HTR-8/SVneo (cell line): ENCODE measurements around the gene SACM1L.

Experiments used
- DNase-seq: peaks from one replicate; pipeline ENCODE4 v3.0.0; 2011; ENCODE audit warnings: low spot score, mixed read lengths; ENCODE audit not compliant: insufficient read length
- FAIRE-seq: peaks from 2 replicates; lab custom pipeline; 2011; peaks lifted over from hg19 to GRCh38; lab: Jason Lieb, UNC

The SACM1L gene, protein sequence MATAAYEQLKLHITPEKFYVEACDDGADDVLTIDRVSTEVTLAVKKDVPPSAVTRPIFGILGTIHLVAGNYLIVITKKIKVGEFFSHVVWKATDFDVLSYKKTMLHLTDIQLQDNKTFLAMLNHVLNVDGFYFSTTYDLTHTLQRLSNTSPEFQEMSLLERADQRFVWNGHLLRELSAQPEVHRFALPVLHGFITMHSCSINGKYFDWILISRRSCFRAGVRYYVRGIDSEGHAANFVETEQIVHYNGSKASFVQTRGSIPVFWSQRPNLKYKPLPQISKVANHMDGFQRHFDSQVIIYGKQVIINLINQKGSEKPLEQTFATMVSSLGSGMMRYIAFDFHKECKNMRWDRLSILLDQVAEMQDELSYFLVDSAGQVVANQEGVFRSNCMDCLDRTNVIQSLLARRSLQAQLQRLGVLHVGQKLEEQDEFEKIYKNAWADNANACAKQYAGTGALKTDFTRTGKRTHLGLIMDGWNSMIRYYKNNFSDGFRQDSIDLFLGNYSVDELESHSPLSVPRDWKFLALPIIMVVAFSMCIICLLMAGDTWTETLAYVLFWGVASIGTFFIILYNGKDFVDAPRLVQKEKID

DNA sequence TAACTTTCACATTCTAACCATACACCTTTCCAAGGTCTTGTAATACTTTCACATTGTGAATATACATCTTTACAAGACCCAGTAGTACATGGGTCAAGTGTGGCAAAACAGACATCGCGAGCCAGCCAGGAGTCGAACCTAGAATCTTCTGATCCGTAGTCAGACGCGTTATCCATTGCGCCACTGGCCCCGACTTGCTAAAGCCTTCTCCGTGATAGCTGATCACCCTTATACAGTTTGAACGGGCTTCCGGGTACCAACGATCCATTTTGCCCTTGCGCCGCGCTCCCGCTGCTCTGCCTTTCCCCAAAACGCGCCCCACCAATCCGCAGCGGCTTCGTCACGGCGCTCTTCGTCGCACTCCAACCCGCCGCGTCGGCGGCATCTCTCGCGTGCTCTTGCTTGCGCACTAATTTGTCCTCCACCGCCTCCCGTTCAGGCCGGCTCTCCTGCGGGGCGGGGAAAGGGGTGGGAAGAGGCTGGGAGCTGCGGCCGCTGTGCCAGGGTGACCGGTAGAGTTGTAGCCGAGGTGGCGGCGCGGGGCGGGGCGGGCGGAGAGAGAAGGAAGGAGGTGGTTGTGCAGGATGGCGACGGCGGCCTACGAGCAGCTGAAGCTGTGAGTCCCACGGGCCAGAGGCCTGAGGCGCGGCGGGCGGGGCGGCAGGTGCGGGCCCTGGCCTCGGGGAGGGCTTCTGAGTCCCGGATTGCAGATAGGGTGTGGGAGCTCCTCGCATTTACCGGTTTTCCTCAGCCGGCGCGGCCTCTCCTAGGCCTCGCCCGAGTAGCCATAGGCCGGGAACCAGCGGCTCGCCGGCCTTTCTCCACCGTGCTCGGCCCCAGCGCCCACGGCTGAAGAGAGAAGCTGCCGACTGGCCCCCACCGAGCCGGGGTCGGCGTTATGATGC is at the start of gene SACM1L:
TSS of gene SACM1L (plus strand) at position 515 of the 905 bp plus-strand sequence. CDS start at position 585, 70 bp downstream.
- DNase-seq: peak; percentile 84
- FAIRE-seq: peak; percentile 94

DNA sequence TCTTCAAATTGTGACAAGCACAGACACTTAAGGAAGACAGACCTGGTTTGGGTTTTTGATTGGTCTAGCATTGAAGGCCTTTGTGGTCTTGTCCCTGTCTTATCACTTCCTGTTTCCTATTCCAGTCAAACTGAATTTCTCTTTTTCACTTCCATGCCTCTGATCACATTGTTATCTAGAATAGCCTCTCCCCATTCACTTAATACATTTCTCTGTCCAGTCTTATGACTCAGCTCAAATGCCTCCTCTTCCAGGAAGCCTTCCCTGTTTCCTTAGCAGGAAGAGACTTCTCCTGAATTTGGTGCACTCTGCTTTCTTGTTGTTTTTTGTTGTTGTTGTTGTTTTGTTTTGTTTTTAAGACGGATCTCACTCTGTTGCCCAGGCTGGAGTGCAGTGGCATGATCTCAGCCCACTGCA is 49.1 kb upstream of the SACM1L start:
- FAIRE-seq: no peak

DNA sequence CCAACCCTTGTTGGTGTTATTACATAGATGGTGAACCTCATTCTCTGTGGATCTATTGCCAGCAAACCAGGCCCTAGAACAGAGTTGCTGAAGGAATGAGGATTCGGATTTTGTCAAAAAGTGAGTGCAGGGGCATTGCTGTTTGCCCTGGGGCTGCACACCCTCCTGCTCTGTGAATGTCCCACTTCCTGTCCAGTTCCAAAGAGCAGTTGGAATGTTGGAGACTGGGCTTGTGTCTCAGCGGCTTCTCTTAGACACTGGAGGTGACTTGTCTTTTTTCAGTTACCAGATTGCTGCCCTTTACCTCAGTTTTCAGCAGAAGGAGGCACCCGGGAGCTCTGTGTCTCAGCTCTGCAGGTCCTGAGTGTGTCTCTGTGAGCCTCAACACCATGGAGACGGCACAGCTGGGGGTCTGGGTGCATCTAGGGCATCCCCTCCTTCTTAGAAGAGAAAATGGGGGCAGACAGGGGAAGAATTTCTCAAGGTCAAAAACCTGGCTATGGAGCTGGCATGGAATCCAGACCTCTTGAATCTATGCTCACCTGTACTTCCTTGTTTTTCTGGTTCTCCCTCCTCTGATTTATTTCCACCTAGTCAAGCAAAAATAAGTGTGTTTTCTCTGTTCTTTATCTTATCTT is 48.4 kb upstream of the SACM1L start:
- DNase-seq: no peak
- no peak for FAIRE-seq

More for the DNA sequence above, 49.1 kb upstream of the SACM1L start:
- DNase-seq: no peak

DNA sequence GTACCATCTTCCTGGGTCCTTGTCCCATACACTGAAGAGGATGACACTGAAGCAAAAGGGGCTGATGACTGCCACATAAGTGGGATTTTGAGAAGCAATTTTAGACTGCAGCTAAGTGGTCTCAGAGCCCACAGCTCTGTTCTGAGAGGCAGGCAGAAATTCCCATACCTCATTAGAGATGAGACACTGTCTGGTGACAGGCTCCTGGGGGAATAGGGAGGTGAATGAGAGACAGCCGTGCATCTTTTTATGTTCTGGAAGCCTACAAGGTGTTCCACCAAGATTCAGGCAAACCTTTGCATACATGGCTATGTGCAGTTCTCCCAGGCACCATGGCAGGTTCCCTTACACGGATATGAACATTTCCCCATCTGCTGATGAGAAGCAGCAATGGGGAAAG is 47.4 kb upstream of the SACM1L start:
- FAIRE-seq: no peak
- no peak for DNase-seq

- FAIRE-seq: no peak
Observed at GRCh38 chr3:45642731-45643152, 46.5 kb upstream of the SACM1L start.

GRCh38 chr3:45644063-45644790 is 45.0 kb upstream of the SACM1L start:
- DNase-seq (no peak), FAIRE-seq (no peak)

More at GRCh38 chr3:45642731-45643152, 46.5 kb upstream of the SACM1L start:
- DNase-seq: no peak

DNA sequence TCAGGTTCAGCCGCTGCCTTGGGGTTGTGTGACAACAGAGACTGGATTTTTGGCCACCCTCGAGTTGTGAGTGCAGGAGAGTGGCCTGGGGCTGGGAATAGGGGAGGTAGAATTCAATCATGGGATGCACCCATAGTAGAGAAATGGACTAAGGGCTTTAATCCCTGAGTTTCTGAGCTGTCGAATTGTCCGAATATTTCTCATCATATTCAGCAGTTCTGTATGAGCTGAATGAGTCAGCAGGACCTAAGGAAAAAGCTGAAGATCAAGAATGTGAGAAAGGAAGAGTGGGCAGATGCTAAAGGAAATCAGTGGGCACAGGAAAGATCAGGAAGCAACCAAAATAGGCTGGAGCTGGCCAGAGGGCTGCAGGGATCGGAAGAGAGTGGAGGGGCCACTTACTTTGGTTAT is 44.4 kb upstream of the SACM1L start:
- no peak for FAIRE-seq
- DNase-seq: peak; percentile 69

GRCh38 chr3:45646051-45646585 is 43.1 kb upstream of the SACM1L start:
- DNase-seq (no peak), FAIRE-seq (no peak)

DNA sequence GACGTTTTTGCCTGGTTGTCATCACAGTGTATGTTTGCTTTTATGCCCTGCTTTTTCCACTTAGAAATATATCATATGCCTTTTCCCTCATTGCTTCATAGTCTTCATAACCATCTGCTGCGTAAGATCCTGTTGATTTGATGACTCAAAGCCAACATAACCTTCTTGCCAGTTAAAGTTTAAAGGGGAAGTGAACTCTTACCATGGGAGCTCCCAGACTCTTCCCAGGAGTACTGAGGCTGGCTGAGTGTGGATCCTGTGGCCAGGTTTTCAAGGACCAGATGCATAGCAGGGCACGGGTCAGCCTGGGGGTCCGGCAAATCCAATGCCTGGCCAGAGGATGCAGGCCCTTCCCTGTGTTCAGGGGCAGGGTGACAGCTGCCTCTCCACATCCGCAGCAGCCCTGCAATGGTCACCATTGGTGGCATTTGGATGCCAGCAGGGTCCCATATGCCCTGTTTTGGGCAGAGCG is 42.0 kb upstream of the SACM1L start:
- DNase-seq (peak; percentile 72), FAIRE-seq (no peak)

DNA sequence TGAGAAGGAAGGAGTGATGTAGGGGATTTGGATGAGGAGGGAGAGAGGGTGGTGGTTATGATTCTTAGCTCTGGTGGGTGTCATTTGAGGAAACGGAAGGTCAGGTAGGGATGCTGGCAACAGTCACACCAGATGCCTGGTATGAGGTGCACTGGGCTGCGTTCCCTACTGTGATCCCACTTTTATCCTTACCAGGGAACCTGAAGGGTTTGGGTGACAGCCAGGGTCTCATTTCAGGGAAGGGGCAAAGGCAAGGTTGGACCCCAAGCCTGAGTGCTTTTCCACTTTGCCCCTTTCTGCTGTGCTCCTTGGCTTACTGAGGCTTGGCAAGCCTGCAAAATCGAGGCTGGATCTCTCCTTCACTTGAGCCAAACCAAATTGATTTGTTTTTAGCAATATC is 36.0 kb upstream of the SACM1L start:
- DNase-seq: no peak
- no peak for FAIRE-seq

- FAIRE-seq (no peak), DNase-seq (no peak)
Observed at GRCh38 chr3:45654397-45654944, 34.7 kb upstream of the SACM1L start.

DNA sequence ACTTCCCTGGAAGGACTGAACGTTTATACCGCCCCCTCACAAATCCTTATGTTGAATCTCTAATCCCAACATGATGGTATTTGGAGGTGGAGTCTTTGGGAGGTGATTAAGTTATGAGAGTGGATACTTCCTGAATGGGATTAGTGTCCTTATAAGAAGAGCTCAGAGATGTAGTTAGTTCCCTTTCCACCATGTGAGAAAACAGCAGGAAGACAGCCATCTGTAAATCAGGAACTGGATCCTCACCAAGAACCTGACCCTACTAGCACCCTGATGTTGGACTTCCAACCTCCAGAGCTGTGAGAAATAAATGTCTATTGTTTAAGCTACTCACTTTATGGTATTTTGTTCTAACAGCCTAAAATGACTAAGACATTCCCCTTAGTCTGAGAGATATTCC is 33.3 kb upstream of the SACM1L start:
- FAIRE-seq: no peak
- no peak for DNase-seq

DNA sequence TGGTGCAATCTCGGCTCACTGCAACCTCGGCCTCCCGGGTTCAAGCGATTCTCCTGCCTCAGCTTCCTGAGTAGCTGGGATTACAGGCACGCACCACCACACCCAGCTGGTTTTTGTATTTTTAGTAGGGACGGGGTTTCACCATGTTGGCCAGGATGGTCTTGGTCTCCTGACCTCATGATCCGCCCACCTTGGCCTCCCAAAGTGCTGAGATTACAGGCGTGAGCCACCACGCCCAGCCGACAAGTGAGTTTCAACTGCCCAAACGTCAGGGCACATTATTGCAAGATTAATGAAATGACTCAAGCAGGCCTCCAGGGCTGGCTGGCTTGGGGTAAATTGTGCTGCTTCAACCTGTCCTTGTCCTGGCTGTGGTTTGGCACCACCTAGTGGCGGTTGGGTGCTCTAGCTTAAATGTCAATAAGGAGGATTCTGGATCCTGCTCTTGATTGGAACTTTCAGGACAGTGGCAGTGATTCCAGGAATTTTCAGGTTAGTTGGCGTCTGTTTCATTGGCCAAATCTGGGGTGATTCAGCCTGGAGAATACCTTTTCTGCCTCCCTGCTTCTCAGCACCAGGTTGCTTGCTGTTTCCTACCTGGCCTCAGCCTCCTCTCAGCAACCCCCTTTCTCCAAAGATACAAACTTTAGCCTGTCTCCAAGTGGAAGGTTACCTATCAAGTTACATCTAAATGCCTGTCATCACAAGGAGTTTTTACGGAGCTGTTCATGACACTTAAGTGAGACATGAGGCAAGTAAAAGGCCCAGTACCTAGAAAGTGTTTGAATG is 32.4 kb upstream of the SACM1L start:
- FAIRE-seq: peak; percentile 69

DNA sequence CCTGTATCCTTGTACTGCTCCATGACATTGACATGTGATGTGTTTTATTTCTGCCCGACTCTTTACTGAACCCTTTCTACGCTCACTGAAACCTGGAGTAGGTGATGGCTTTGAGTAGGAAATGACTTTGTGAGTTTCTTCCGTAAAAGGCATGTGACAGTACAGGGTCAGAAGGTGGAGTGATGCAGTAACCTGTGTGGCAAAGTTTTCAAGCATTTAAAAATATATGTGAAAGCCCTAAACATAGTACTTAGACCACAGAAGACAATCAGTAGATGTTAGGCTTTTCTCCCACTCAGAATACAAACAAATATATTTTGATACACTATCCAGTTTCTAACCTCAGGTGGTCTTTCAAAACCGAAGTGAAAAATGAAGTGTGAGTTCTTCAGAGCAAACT is 31.3 kb upstream of the SACM1L start:
- DNase-seq: no peak
- no peak for FAIRE-seq

More for the DNA sequence above, 32.4 kb upstream of the SACM1L start:
- peak; percentile 78 for DNase-seq

- FAIRE-seq (no peak), DNase-seq (no peak)
Observed at GRCh38 chr3:45659661-45660566, 29.3 kb upstream of the SACM1L start.

GRCh38 chr3:45660567-45660901 is 28.7 kb upstream of the SACM1L start:
- no peak for FAIRE-seq
- DNase-seq: no peak

DNA sequence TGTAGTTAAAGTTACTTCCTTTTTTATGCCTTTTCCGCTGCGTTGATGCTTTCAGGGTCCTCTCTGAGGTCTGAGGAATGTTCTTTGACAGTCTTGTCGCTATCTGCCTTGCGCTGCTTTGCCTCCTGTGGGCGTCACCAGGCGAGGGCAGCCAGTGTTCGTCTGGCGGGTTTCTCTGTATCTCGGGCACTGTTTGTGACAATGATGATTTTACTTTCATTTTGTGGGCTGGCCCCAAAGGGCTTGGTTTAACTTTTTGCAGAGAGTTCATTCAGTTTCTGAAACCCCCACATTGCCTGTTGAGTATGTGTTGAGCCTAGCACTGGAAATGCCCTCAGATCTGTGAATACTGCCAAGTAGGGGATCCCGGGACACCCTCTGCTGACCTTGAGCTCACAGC is 24.6 kb upstream of the SACM1L start:
- DNase-seq (no peak), FAIRE-seq (no peak)
